Hematopoietic multipotent progenitor cell (in vitro differentiated cells): ENCODE measurements around the gene ADTRP. TPM values are rescaled to one million over a fixed set of nuclear protein-coding genes. Genes with fewer than 3 reads are reported as not detected.

Experiments
- DNase-seq, 3 donors: peaks; one replicate each; pipeline ENCODE4 v3.0.0-alpha.2; 2011 to 2015; ENCODE audit warnings: low read depth in 2 of 3, low spot score in 2 of 3
- total RNA-seq: library from RNA; depleted of rRNA; stranded (reverse); fragments of >200 nt; gene quantifications from one replicate; pipeline ENCODE4 v1.2.3, GENCODE V29; 2012

Gene ADTRP
- total RNA-seq, 1 donor = not detected

GRCh38 chr6:11775791-11776409 lies 2.7 kb downstream of the ADTRP start:
- no peak for DNase-seq

GRCh38 chr6:11774426-11774825 lies 4.2 kb downstream of the ADTRP start:
- DNase-seq = no peak

DNA sequence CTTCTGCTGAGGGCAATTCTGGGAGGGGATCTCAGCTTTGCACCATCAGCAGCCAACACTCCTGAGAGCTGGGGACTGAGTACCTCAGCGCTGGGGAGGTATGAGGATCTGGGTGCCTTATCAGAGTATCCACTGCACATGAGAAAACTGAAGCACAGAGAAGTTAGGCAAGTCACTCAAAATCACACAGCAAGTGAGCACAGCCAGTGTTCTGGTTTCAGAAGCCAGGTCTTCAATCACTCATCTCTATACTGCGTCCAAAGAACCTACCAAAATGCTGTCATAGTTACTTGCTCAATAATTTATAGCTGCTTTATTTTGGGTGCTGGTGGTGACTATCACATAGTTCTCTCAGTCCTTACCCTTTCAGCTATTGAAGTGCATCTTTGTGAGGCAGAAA lies 5.0 kb downstream of the ADTRP start:
- DNase-seq = no peak

GRCh38 chr6:11773013-11773412 lies 5.6 kb downstream of the ADTRP start:
- DNase-seq = no peak

DNA sequence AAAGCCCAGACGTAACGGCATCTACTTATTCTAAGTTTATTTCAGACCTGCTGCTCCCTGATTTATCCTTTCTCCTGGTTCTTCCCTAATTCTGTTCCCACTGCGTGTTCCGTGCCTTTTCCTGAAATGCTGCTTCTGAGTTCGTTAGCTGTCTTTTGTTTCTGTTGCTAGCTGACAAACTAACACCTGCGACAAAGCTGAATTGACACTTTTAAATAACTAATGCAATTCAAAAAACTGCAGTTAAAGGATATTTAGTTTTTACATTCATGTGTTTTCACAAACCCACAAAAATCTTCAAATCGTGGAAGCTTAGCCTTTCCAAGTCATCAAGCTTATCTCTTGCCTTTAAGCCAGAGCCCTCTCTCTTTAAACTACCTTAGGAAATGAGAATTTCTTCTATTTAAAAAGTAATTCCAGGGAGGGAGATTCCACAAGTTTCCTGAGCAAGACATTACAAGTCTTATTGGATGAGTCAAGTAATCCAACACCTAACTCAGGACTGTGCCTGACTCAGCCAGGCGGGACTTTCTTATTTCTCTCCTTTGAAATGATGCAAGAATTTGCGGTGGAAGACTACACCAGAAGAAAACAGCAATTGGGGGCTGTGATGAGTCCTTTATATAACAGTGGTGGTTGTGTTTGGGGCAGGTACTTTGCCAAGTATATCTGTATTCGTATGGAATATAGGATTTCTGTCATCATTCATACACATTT lies 6.3 kb downstream of the ADTRP start:
- DNase-seq = no peak

- DNase-seq = no peak
Observed at GRCh38 chr6:11771473-11772048, 7.0 kb downstream of the ADTRP start.

DNA sequence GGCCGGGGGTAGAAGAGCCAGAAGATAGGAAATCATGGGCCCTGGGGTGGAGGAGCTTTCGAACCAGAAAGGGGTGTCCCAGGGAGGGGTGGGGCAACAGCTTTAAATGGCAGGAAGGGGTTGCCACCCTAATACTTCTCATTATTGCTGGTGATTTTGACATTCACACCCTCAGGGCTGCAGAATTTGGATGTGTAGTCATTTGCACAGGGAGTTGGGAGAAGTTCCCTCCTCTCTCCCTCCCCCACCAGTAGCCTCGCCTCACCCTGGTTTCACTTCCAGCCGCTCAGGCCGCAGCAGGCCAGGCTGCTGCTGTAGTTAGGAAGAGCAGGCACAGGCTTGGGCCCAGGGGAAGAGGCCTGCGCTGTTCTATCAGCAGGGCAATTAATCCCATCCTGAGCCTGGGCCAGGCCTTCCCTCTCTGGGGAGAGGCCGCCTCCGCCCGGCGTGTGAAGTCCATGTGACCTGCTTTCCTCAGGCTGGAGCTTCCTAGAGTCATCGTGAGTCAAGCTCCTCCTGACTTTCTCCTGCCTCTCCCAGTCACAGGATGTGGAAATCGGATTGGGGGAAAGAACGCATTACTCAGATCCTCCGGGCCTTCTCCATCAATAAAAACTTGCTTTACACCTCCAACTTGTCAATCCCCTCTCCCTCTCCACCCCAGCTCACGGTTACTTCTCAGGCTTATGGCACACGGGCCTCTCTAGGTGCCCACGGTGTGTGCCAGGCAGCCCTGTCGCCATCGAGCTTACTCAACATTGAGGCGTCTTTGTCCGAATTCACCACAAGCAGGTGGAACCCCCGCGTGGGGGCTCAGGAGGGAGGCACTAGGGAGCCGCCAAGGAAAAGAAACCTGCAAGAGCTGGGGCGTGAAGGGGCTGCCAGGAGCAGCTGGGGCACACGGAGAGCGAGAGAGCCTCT lies 7.8 kb downstream of the ADTRP start:
- DNase-seq = no peak

- DNase-seq = no peak
Observed at GRCh38 chr6:11769811-11770545, 8.6 kb downstream of the ADTRP start.

- no peak for DNase-seq
Observed at GRCh38 chr6:11769244-11769643, 9.4 kb downstream of the ADTRP start.

DNA sequence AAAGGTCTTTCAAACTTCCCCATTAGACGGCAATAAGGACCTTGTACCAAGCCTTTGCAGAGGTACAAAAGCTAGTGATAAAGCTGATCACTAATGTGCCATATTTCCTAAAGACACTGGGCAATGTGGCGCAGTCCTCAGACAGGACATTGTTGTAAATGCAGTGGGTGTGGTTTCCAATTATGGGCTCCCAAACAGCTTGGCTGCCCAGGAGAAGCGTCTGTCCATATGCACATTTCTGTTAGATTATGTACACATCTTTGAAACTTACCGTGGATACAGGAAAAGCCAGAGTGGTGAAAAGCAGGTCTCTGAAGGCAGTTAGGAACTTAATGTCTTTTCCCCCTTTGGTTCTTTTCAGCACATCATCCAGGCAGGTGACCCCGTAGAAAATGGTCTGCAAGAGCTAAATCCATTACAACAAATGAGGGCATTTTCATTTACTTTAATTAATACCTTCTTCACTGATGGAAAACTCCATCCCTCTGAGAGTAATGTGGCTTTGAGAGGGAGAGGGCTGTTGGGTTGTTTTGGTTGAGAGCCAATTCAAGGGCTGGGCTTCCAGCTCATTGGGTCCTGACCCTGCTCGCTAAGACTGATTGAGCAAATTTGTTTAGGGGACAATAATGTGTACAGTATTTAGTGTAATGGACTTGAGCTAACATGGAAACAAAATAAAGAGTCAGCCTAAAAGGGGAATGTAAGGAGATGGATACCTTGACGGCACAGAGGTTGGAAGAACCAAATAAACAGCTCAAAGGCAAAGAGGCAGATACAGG lies 10.4 kb downstream of the ADTRP start:
- no peak for DNase-seq

GRCh38 chr6:11767458-11767857 lies 11.1 kb downstream of the ADTRP start:
- no peak for DNase-seq

GRCh38 chr6:11766589-11767450 lies 11.8 kb downstream of the ADTRP start:
- DNase-seq = no peak

DNA sequence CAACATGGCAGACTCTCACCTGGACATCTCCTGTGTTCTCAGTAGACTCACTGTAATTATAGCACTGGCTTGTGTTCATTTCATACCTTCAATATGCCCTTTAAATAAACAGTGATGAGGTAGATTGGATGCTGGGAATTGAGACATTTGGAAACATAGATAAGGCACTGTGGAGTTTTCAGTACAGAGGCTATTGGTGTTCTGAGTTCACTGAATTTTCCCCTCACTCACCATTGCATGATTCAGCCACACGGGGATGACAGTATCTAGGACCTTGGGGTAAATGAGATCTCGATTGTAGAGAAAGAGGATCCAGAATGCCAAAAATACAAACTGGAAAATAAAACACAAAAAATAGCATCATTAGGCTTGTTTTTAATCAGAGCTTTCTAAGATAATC lies 12.6 kb downstream of the ADTRP start:
- no peak for DNase-seq

GRCh38 chr6:11764250-11764604 lies 14.4 kb downstream of the ADTRP start:
- no peak for DNase-seq

DNA sequence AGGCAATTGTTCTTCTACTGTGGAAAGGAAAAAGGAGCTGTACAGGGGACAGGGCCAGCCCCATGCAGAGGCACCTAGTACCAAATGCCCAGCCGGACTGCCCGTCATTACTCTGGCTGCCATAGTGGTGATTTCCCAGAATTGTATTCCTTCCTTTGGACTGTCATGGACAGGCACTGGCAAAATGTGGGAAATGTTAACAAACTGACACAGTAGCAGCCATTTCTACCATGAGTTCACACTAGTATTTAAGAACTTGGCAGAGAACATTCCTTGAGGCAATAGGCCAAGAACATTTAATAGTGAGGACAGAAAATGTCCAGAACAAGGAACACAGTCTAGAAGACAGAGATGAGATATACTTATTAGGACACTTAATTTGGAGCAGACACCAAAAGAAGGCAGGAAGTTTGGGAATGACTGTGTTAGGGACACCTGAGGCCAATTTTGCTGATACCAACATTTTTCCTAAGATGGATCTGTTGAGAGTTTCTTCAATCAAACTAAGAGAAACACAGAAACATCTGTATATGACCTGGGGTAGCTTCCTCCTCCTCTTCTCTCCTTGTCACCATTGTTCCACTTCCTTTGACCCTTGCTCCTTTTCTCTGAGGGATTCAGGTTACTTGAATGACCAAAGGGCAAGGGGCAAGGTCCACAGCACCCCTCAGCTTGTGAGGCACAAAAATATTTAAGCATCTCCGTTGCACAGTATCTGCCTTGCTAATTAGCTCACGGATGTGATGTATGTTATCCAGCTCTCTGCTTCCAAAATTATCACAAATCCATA lies 14.9 kb downstream of the ADTRP start:
- no peak for DNase-seq

DNA sequence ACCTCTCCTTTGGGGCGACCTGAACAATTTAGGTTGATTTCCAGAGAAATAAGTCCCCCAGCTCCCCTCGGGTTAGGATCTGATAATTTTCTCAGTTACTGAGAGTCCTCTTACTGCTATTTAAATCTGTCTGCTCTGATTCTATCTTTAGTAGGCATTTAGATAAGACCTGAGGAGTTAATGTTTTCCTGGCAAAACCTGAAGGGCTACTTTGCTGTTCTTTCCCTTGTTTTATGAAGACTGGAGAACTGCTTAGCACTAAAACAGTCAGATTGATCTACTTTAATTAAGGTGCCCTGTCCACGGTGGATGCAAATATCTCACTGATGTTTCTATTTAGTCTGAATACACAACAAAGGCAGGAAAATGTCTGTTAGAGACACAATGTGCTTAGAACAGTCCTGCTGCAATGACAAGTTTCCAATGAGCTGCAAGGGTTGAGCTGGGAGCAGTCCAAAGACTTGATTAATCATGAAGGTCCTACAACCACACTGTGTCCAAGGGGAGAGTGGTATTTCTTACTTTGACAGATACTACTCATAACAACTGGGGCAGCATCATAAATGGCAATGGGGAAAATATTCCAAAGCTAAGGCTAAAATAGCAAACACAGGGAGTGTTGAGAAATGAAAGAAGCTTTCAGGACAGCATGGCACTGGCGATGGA lies 15.7 kb downstream of the ADTRP start:
- no peak for DNase-seq

GRCh38 chr6:11761744-11762620 lies 16.6 kb downstream of the ADTRP start:
- DNase-seq = no peak
